AG04450 (cell line): Measurements from ENCODE around the gene ARSB. TPM values are rescaled to one million over a fixed set of nuclear protein-coding genes. Genes with fewer than 3 reads are reported as not detected.

Experiments
- CTCF ChIA-PET: fragments of 300-600, 350-600 bp; formaldehyde crosslinking; extraction: SDS; loops from one replicate; lab custom pipeline; 2022; ENCODE audit warnings: antibody characterized with exemption, inconsistent platforms; lab: Charles Lee
- POLR2A ChIA-PET: fragments of 350-600 bp; formaldehyde crosslinking; extraction: SDS; loops from one replicate; lab custom pipeline; 2021; ENCODE audit warnings: antibody characterized with exemption, inconsistent platforms; lab: Yijun Ruan, JAX
- DNase-seq: peaks from one replicate; pipeline ENCODE4 v3.0.0-alpha.2; 2011; ENCODE audit warnings: low read depth, low spot score
- H3K27ac ChIP-seq: one replicate; pipeline ENCODE4 v1.5.1; 2012; ENCODE audit warnings: low read depth, low read length, control low read depth
- H3K27me3 ChIP-seq: one replicate; pipeline ENCODE4 v1.6.0; 2012; ENCODE audit warnings: low read length; ENCODE audit not compliant: control insufficient read depth, insufficient read depth
- H3K4me3 ChIP-seq: 2 replicates; pipeline ENCODE4 v1.5.1; 2011; ENCODE audit warnings: mild to moderate bottlenecking, low read depth, low read length, control low read depth
- H3K9me3 ChIP-seq: 2 replicates; pipeline ENCODE4 v1.5.1; 2012; ENCODE audit warnings: low read length; ENCODE audit not compliant: control insufficient read depth, insufficient read depth
- polyA plus RNA-seq: library from polyadenylated mRNA; depleted of rRNA; stranded (reverse); fragments of >200 nt; gene quantifications from 2 replicates; pipeline ENCODE4 v1.2.3, GENCODE V29; 2011
- TF ChIP-seq, protein P1 (sequence below): IDR thresholded peaks from 2 replicates; pipeline ENCODE4 v1.5.1; 2011; ENCODE audit warnings: low read depth, low read length, control low read depth, inconsistent platforms

The ARSB gene
- polyA plus RNA-seq, 1 experiment = 21.0 TPM

DNA sequence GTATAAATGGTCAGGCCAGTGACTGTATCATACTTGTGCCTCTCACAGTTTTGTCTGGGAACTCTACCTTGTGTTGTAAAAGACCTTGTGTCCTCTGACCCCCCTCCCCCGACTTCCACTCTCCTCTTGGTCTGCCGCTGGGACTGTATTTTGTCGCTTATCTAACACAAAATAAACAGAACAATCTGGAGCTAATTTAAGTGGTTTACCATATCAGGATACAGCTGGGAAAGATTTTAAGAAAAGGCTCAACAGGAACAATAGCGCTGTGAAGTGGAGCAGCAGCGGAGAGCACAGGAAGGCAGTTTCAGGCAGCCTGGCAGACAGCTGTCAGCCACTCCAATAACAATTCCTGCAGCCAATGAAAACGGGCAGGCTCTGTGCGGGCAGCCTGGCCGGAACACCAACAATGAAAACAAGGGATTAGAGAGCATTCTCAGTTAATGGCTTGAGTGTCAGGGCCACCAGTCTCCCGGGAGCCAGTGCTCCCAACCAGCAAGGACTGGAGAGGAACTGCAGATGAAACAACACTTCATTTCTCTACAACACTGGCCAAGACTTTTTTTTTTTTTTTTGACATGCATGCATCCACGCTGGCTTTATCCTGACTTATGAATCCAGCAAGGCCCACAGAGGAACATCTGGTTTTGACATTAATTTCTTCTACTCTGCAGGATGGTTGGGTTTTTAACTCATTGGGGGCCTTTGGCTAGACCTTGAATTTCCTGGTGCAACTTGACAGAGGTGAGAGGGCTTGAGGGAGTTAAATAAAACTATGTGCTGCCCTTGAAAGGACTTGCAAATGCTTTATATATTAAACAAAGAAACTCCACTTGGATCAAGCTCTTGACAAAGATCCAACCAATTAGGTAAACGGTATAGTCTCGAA, 76.7 kb downstream of the ARSB start:
- no peaks in the 10 kb centered on the region for H3K27me3 ChIP-seq
- H3K4me3 ChIP-seq = peak overlapping the region; percentile 39
- H3K9me3 ChIP-seq = no peaks in the 10 kb centered on the region
- ChIA-PET POLR2A (interaction anchor here (0.6 to 1.7 kb wide), 9 partner anchors 22 to 605 kb away, joined by 3 to 11 read pairs (median 6); partner anchors contain the start of genes HOMER1 and LHFPL2), CTCF (interaction anchor here (0.7 to 1.2 kb wide), 7 partner anchors 11 to 390 kb away, joined by 3 to 8 read pairs (median 4); no protein-coding TSS in a partner anchor)
- DNase-seq = peak; percentile 66
- TF ChIP-seq, protein P1, sequence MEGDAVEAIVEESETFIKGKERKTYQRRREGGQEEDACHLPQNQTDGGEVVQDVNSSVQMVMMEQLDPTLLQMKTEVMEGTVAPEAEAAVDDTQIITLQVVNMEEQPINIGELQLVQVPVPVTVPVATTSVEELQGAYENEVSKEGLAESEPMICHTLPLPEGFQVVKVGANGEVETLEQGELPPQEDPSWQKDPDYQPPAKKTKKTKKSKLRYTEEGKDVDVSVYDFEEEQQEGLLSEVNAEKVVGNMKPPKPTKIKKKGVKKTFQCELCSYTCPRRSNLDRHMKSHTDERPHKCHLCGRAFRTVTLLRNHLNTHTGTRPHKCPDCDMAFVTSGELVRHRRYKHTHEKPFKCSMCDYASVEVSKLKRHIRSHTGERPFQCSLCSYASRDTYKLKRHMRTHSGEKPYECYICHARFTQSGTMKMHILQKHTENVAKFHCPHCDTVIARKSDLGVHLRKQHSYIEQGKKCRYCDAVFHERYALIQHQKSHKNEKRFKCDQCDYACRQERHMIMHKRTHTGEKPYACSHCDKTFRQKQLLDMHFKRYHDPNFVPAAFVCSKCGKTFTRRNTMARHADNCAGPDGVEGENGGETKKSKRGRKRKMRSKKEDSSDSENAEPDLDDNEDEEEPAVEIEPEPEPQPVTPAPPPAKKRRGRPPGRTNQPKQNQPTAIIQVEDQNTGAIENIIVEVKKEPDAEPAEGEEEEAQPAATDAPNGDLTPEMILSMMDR = 0 out of 2 replicates have a peak, but pooled peaks have one; percentile 2
- H3K27ac ChIP-seq = peak overlapping the region; percentile 98

DNA sequence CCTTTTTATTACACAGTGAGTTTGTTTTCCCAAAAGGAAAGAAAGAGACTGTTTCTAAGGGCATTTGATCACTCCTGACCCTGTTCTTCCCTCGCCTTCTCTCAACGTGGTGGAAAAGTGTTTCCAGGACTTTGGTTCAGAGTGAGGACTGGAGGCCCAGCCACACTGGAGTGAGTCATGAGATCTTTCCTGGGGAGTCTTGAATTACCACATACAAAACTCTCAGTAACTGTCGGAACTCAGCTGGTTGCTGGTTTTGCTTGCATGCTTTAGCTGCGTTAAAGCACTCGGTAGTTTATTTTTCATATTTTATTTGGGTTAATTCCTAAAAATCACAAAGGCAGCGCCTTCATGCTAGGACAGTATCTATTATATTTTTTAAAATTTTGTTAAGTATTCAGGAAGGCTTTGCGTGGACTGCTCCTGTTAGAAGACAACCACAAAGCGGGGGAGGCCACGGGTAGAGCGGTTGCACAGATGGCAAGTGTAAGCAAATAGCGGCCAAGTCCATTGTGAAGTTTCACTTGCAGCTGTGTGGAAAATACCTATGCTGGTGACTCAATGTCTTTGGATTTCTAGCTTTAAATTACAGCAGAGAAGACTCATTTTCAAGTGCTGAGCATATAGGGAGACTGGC, 77.7 kb downstream of the ARSB start:
- TF ChIP-seq, protein P1 = no peak
- peak; percentile 96 for DNase-seq
- Histone ChIP-seq H3K9me3 (no peaks in the 10 kb centered on the region), H3K27ac (peak overlapping the region; percentile 98), H3K4me3 (no peak overlapping the region; the same call in 1 of the 2 replicates), H3K27me3 (no peaks in the 10 kb centered on the region)
- ChIA-PET POLR2A (interaction anchor here (0.7 to 1.7 kb wide), 10 partner anchors 17 to 547 kb away, joined by 3 to 11 read pairs (median 4); partner anchors contain the start of genes LHFPL2 and SCAMP1), CTCF (interaction anchor here (0.9 kb wide), 2 partner anchors 24 to 226 kb away, joined by 3 to 4 read pairs; no protein-coding TSS in a partner anchor)

- no peak for DNase-seq
- H3K27me3 ChIP-seq = no peaks in the 10 kb centered on the region
- no peak overlapping the region for H3K4me3 ChIP-seq
- TF ChIP-seq, protein P1 = no peak
- ChIA-PET POLR2A (no interaction called here), CTCF (interaction anchor here (0.6 to 0.7 kb wide), 2 partner anchors 47 to 125 kb away, joined by 4 to 6 read pairs; no protein-coding TSS in a partner anchor)
- no peaks in the 10 kb centered on the region for H3K9me3 ChIP-seq
- H3K27ac ChIP-seq = no peak overlapping the region
Observed at GRCh38 chr5:78905084-78905938, 79.8 kb downstream of the ARSB start.

- no peak overlapping the region for H3K4me3 ChIP-seq
- no peaks in the 10 kb centered on the region for H3K27me3 ChIP-seq
- ChIA-PET CTCF (interaction anchor here (6.8 kb wide), 1 partner anchor 61 kb away, joined by 104 read pairs; no protein-coding TSS in a partner anchor), POLR2A (no interaction called here)
- H3K27ac ChIP-seq = no peak overlapping the region
- no peak for DNase-seq
- H3K9me3 ChIP-seq = no peaks in the 10 kb centered on the region
- TF ChIP-seq, protein P1 = no peak
Observed at GRCh38 chr5:78903861-78904260, 81.2 kb downstream of the ARSB start.
